Measurements from ENCODE around the gene ZNF768.

GRCh38 chr16:30524575-30525568 lies 1.5 kb downstream of the ZNF768 start:
- no peak for TF ChIP-seq EZH2 (IDR thresholded peaks at IDR 0.05; ENCODE audit: borderline replicate concordance, low read depth, low read length, severe bottlenecking)
- TF ChIP-seq, protein P1, sequence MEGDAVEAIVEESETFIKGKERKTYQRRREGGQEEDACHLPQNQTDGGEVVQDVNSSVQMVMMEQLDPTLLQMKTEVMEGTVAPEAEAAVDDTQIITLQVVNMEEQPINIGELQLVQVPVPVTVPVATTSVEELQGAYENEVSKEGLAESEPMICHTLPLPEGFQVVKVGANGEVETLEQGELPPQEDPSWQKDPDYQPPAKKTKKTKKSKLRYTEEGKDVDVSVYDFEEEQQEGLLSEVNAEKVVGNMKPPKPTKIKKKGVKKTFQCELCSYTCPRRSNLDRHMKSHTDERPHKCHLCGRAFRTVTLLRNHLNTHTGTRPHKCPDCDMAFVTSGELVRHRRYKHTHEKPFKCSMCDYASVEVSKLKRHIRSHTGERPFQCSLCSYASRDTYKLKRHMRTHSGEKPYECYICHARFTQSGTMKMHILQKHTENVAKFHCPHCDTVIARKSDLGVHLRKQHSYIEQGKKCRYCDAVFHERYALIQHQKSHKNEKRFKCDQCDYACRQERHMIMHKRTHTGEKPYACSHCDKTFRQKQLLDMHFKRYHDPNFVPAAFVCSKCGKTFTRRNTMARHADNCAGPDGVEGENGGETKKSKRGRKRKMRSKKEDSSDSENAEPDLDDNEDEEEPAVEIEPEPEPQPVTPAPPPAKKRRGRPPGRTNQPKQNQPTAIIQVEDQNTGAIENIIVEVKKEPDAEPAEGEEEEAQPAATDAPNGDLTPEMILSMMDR (IDR thresholded peaks at IDR 0.05; ENCODE audit: borderline replicate concordance, extremely low read depth, low read length, poor library complexity, severe bottlenecking) = no peak
